GM18508 (cell line): Measurements from ENCODE around the gene MTHFSD.

Experiments
- ATAC-seq: cut with Tn5 transposase; IDR thresholded peaks from one replicate; pipeline ENCODE4 v1.9.1; 2021; ENCODE audit warnings: moderate number of reproducible peaks; ENCODE audit not compliant: insufficient read depth, unreplicated experiment

Gene MTHFSD

GRCh38 chr16:86494039-86494564 is 60.9 kb downstream of the MTHFSD start:
- ATAC-seq: no peak

DNA sequence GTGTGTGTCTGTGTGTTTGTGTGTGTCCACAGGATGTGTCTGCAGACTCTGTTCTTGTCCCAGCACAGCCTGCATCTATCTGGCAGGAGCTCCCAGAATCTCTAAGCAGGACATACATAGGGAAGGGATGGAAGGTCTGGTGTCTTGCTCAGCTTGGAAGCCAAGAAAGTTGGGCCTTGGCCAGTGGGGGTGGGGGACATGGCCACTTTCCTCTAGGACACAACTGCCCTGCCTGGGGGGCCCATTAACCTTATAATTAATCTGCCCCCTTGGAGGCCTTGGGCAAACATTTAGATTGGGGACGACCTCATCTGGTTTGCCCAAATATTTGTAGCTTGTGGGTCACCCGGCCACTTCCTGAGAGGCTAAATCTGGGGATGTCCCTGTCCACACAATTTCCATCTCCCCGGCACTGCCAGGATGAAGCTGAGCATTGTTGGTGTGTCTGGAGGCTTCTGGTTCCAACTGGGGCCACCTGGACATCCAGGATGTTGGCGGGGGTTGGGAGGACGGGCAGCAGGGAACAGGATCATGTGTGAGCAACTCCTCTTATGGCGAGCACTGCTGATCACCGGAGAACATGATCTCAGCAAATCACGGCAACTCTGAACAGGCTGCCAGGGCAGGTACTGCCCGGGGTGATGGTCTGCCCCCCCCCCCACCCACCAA is 61.9 kb downstream of the MTHFSD start:
- ATAC-seq: no peak

GRCh38 chr16:86492267-86492960 is 62.6 kb downstream of the MTHFSD start:
- no peak for ATAC-seq

DNA sequence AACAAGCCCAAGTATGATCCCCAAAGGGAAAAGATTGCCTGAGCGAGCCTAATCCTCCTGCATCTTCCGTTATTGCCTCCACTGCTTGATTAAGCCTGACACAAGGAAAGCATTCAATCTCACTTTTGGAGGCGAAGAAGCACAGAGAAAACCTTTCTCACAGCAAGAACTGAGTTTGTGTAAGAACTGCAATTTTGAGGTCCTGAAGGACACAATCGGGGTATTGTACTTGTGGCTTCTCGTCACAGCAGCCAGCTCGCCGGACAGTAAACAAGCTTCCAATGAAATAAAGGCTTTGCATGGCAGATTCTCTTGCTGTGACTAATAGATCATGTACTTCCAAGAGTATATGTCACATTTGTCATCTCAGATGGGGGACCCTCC is 63.4 kb downstream of the MTHFSD start:
- ATAC-seq: no peak

GRCh38 chr16:86490859-86491639 is 64.0 kb downstream of the MTHFSD start:
- no peak for ATAC-seq

DNA sequence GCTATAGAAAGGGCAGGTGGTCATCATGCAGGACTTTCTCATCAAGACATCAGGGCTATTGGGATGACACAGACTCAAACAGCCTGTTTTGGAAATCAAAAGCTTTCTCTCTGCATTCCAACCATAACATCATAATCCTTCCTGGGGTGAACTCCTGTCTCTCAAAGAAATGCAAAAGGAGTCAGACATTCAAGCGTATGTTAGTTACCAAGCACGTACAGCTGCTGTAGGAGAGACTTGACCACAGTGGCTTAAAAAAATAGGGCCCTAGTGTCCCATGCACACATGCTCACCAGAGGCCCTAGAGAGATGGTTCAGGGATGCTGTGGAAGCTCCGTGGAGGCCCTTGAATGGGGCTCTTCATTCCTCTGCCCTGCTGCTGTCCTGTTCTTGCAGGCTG is 69.3 kb downstream of the MTHFSD start:
- ATAC-seq: no peak

DNA sequence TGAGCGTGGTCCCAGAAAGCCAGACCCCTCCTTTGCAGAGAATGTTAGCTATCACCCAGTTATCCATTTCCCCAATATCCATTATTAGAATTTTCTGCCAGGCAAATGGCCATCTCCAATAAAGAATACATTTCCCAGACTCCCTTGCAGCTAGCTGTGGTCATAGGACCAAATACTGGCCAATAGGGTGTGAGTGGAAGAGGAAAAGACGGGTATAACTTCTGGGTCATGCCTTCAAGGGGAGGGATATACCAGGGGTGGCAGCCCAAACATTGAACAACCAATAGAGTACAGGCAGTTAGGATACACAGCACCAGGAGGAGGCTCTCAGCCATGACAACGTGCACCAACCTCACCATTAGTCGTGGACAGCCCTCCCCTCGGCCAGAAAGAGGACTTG is 70.8 kb downstream of the MTHFSD start:
- ATAC-seq: no peak

DNA sequence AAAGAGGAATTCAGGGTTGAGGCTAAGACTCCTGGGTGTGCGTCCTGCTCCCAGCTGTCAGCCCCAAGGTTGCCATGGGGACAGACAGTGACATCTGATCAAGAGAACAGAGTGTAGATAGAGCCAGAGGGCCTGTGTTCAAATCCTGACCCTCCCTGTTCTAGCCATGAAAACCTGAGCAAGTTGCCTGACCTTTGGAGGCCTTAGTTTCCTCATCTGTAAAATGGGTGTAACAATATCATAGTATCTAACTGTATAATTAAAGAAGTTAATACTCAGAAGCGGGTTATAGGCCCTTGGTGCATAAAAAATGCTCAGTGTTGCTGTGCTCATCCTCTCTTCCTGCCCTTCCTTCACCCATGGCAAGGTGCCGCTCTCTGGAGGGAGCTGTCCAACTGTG is 73.4 kb downstream of the MTHFSD start:
- ATAC-seq: no peak

- no peak for ATAC-seq
Measured at GRCh38 chr16:86480444-86480843, 74.6 kb downstream of the MTHFSD start.
